ENCODE data around the gene MYLK. TPM values are rescaled to one million over a fixed set of nuclear protein-coding genes. Genes with fewer than 3 reads are reported as not detected.

MYLK gene
- total and polyA plus RNA-seq, 2 donors (not counting 1 experiment from before 2014, with no cell fraction given): 0.51 TPM; not detected in 1

- Histone ChIP-seq H3K9me3 (ENCODE audit: control extremely low read depth in 1 of 3, control insufficient read depth in 2 of 3, insufficient read depth in 1 of 3, low read length in 2 of 3) (no peaks in the 10 kb centered on the region), H3K4me1 (ENCODE audit: control insufficient read depth in 2 of 2, insufficient read depth in 2 of 2, low read length in 2 of 2) (no peaks in the 10 kb centered on the region), H3K4me3 (ENCODE audit: control extremely low read depth in 1 of 5, extremely low read depth in 1 of 5, insufficient read depth in 1 of 5, low read depth in 2 of 5, low read length in 4 of 5) (no peak overlapping the region), H2AFZ (ENCODE audit: insufficient read depth, low read depth, low read length, poor library complexity, severe bottlenecking) (no peak overlapping the region), H3K4me2 (replicated peaks; ENCODE audit: low read depth, low read length, poor library complexity, severe bottlenecking) (no peak overlapping the region), H3K79me2 (ENCODE audit: control insufficient read depth, insufficient read depth, low read length) (no peaks in the 10 kb centered on the region), H3K36me3 (replicated peaks in 1 of 2; ENCODE audit: control extremely low read depth in 1 of 2, control insufficient read depth in 1 of 2, extremely low read depth in 1 of 2, insufficient read depth in 2 of 2, low read length in 1 of 2) (peaks cover 0 to 4% of the 10 kb centered on the region in 2 experiments), H3K27me3 (replicated peaks in 1 of 4; ENCODE audit: control extremely low read depth in 1 of 4, control insufficient read depth in 3 of 4, insufficient read depth in 4 of 4, low read length in 3 of 4) (no peaks in the 10 kb centered on the region), H3K9ac (ENCODE audit: low read length) (no peak overlapping the region), H3K27ac (ENCODE audit: low read length in 2 of 2) (no peak overlapping the region), H4K20me1 (ENCODE audit: control insufficient read depth, insufficient read depth, low read length, poor library complexity, severe bottlenecking) (no peaks in the 10 kb centered on the region)
- ChIA-PET CTCF (no interaction called here), POLR2A (no interaction called here)
- H3K4me3 Mint-ChIP-seq: no peak overlapping the region
- no peak for TF ChIP-seq CTCF (IDR thresholded peaks at IDR 0.05)
- no peak for TF ChIP-seq EZH2 (IDR thresholded peaks at IDR 0.05; ENCODE audit: borderline replicate concordance, insufficient read depth, low read depth, low read length, poor library complexity, severe bottlenecking)
- no peak for DNase-seq
- no peak for ATAC-seq (ENCODE audit: low read depth)
- H3K27me3 Mint-ChIP-seq: no peaks in the 10 kb centered on the region
- 90% methylated on average over 11 of the region's 15 CpGs for WGBS (ENCODE audit: insufficient coverage)
- no peaks in the 10 kb centered on the region for H3K9me3 Mint-ChIP-seq (ENCODE audit: insufficient read depth)
- no peak overlapping the region for H3K27ac Mint-ChIP-seq
- no peaks in the 10 kb centered on the region for H3K4me1 Mint-ChIP-seq
- intact Hi-C loops (cut with micrococcal nuclease): no loop called here
Measured at GRCh38 chr3:123634149-123635051, 249.7 kb downstream of the MYLK start.

- ChIA-PET POLR2A (no interaction called here), CTCF (no interaction called here)
- H3K27me3 ChIP-seq (replicated peaks in 1 of 4; ENCODE audit: control extremely low read depth in 1 of 4, control insufficient read depth in 3 of 4, insufficient read depth in 4 of 4, low read length in 3 of 4): no peaks in the 10 kb centered on the region
- ATAC-seq (ENCODE audit: low read depth) (no peak), DNase-seq (no peak)
- H3K27ac ChIP-seq (ENCODE audit: low read length in 2 of 2): no peak overlapping the region
- no peak overlapping the region for H3K27ac Mint-ChIP-seq
- H2AFZ ChIP-seq (ENCODE audit: insufficient read depth, low read depth, low read length, poor library complexity, severe bottlenecking): no peak overlapping the region
- TF ChIP-seq CTCF (IDR thresholded peaks at IDR 0.05): no peak
- TF ChIP-seq EZH2 (IDR thresholded peaks at IDR 0.05; ENCODE audit: borderline replicate concordance, insufficient read depth, low read depth, low read length, poor library complexity, severe bottlenecking): no peak
- no peaks in the 10 kb centered on the region for H3K9me3 Mint-ChIP-seq (ENCODE audit: insufficient read depth)
- peaks cover 0 to 4% of the 10 kb centered on the region in 2 experiments for H3K36me3 ChIP-seq (replicated peaks in 1 of 2; ENCODE audit: control extremely low read depth in 1 of 2, control insufficient read depth in 1 of 2, extremely low read depth in 1 of 2, insufficient read depth in 2 of 2, low read length in 1 of 2)
- H3K4me1 Mint-ChIP-seq: no peaks in the 10 kb centered on the region
- no peaks in the 10 kb centered on the region for H4K20me1 ChIP-seq (ENCODE audit: control insufficient read depth, insufficient read depth, low read length, poor library complexity, severe bottlenecking)
- 93% methylated on average over 2 of the region's 2 CpGs for WGBS (ENCODE audit: insufficient coverage)
- H3K4me1 ChIP-seq (ENCODE audit: control insufficient read depth in 2 of 2, insufficient read depth in 2 of 2, low read length in 2 of 2): no peaks in the 10 kb centered on the region
- no peak overlapping the region for H3K9ac ChIP-seq (ENCODE audit: low read length)
- no peak overlapping the region for H3K4me3 Mint-ChIP-seq
- no peaks in the 10 kb centered on the region for H3K79me2 ChIP-seq (ENCODE audit: control insufficient read depth, insufficient read depth, low read length)
- intact Hi-C loops (cut with micrococcal nuclease): no loop called here
- no peaks in the 10 kb centered on the region for H3K27me3 Mint-ChIP-seq
- no peak overlapping the region for H3K4me3 ChIP-seq (ENCODE audit: control extremely low read depth in 1 of 5, extremely low read depth in 1 of 5, insufficient read depth in 1 of 5, low read depth in 2 of 5, low read length in 4 of 5)
- no peak overlapping the region for H3K4me2 ChIP-seq (replicated peaks; ENCODE audit: low read depth, low read length, poor library complexity, severe bottlenecking)
- no peaks in the 10 kb centered on the region for H3K9me3 ChIP-seq (ENCODE audit: control extremely low read depth in 1 of 3, control insufficient read depth in 2 of 3, insufficient read depth in 1 of 3, low read length in 2 of 3)
Measured at GRCh38 chr3:123633530-123633929, 250.6 kb downstream of the MYLK start.

All from B cell (primary cell).